Stimulated activated CD4-positive, alpha-beta T cell treated with anti-CD3 and anti-CD28 coated beads, Interleukin-12 subunit alpha, Interleukin-12 subunit beta, amount 100 ng/mL, for 4 hours (primary cell): Measurements from ENCODE around the gene MRTFB.

Source experiments
- DNase-seq: peaks from one replicate; pipeline ENCODE4 v3.0.0-alpha.2; 2020

Gene MRTFB

GRCh38 chr16:14296663-14297062, 225.5 kb downstream of the MRTFB start:
- no peak for DNase-seq

DNA sequence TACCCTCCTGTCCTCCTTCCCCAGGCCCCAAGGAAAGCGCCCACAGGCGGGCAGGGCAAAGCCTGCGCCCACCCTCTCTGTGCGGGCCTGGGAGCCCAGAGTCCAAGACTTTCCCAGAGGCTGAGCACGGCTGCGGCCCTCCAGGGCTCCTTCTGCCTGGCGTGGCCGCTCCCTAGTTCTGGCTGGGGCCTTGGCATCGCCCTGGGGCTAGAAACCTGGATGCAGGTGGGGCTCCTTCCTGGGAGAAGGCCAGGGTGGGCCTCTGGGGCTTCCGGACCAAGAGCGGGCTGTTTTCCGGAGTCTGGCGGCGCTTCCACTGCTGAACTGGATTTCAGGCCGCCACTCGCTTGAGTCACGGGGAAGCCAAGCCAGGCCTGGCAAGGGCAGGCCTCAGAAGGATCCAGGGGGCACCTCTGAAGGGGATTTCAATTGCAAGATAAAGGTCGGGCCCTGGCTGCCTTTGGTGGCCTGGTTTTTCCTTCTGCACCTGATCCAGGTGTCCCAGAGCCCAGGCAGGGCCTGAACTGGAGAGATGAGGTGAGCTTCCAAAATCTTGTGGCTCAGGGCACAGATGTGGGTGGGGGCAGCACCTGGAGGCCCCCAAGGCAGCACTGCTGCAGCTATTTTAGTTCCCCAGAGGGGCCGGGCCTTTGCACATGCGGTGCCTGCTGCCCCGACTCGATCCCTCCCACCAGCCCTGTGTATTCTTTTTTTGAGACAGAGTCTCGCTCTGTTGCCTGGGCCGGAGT, 227.4 kb downstream of the MRTFB start:
- no peak for DNase-seq

DNA sequence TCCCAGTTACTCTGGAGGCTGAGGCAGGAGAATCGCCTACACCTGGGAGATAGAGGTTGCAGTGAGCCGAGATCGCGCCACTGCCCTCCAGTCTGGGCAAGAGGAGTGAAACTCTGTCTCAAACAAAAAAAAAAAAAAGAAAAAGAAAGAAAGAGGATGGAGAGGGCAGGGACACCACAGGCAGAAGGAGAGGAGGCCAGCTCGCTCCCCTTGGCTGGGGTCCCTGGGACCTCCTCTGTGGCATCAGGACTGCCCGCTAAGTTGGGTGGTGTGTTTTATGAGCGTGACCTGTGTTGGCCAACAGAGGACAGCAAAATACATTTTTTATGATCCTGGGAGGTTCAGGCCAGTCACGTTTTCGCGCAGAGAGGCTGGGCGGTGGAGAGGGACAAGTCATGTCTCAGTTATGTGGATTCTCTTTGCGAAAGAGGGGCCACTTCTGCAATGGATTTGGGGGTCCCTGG, 229.6 kb downstream of the MRTFB start:
- DNase-seq: no peak

- DNase-seq: no peak
Measured at GRCh38 chr16:14301169-14302030, 230.3 kb downstream of the MRTFB start.

DNA sequence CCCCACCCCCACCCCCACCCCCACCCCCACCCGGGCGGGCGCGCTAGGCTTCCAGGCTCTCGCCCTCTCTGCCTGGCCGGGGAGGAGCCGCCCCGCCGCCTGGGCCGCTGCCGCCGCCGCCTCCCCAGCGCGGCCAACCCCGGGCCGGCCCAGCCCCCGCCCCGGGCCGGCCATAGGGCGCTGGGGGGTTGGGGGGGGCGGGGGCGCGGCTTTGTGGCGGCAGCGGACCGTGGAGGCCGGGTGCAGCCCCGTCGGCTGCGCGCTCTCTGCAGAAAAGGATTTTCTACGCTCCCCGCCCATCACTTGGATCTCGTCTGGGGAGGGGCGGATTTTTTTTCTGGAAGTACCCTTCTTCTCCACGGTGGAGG, 230.9 kb downstream of the MRTFB start:
- no peak for DNase-seq

GRCh38 chr16:14302399-14303181, 231.5 kb downstream of the MRTFB start:
- no peak for DNase-seq

DNA sequence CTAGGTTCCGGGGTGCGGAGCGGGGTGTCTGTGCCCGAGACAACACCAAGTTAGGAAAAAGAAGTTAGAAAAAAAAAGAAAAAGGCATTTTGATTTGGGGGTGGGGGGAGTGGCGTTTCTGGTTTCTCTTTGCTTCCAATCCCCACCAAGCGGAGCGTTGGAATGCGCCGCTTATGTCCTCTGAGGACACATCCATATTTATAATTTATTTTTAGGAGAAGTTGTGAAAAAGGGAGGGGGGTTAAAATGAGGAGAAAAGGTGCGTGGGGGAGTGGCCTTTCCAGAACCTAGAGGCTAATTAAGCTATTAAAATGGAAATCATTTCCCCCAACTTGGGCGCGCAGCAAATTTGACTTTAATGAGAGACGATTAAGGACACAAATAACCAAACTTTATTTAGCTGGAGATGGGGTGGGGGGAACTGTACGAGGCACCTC, 232.1 kb downstream of the MRTFB start:
- no peak for DNase-seq

GRCh38 chr16:14303639-14304394, 232.7 kb downstream of the MRTFB start:
- no peak for DNase-seq

DNA sequence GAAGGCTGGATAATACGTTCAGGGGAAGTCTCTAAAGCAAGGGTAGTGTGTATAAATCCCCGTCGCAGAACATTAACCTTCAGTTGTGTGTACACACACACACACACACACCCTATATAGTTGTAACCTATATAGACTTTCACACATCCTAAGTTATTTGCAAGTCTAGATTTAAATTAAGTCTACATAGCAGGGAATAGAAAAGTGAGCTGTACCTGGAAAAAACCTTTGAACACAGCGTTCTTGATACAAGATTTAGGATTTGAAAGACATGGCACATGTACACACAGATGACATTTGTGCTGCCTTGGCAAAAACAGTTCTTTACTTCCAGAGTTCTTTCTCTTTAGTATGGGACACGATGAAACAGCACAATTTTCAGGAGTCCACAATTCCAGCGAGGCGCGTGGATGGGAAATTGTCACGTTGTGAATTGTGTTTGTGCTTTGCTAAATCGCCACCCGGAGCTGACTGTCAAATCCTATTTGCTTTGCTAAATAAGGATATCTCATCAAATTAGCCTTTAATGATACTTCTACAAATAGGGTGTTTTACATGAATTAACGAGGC, 233.9 kb downstream of the MRTFB start:
- no peak for DNase-seq

DNA sequence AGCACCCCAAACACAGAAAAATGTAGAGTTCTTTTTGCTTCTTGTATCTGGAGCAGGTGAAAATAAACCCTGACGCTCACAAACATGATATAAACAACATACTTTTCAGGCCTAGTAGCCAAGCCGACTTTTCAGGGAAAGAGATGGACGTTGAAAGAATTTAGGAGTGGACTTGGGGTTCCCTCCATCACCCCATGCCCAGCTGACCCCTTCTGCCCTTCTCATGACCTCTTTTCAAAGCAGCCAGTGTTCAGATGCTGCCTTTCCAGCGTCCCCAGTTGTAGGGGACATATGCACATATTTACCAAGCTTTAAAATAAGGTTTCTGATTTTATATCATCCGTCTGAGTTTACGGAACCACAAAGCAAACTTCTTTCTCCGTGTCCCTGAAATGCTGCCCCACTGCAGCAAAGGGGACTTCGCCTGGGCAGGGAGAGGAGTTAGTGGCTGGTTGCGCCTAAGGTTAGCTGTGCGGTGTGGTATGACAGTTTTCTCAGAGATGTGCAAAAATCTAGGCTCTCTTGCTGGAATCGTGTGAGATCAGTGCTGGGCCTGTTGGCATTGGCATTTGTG, 235.5 kb downstream of the MRTFB start:
- no peak for DNase-seq

DNA sequence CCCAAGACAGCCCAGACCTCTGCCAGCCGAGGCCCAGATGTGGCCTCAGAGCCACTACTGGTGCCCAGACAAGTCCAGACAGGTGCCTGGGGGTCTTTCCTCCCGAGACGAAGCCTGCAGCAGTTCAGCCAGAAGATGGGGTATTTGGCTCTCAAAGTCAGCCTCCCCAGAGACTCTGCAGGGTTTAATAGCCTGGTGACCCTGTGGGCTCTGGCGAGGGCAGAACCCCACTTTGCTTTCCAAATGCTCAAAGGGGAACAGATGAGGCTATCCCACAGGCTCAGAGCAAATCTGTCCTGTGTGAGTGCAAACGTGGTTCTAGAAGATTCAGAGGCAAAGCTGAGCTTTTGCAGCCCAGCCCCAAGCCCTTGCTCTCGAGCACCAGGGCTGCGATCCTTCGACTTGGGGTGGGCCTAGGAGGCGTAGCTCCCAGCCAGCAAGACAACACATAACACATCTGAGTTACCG, 236.0 kb downstream of the MRTFB start:
- DNase-seq: no peak

- no peak for DNase-seq
Measured at GRCh38 chr16:14307527-14308367, 236.6 kb downstream of the MRTFB start.

GRCh38 chr16:14308368-14308723, 237.2 kb downstream of the MRTFB start:
- no peak for DNase-seq

DNA sequence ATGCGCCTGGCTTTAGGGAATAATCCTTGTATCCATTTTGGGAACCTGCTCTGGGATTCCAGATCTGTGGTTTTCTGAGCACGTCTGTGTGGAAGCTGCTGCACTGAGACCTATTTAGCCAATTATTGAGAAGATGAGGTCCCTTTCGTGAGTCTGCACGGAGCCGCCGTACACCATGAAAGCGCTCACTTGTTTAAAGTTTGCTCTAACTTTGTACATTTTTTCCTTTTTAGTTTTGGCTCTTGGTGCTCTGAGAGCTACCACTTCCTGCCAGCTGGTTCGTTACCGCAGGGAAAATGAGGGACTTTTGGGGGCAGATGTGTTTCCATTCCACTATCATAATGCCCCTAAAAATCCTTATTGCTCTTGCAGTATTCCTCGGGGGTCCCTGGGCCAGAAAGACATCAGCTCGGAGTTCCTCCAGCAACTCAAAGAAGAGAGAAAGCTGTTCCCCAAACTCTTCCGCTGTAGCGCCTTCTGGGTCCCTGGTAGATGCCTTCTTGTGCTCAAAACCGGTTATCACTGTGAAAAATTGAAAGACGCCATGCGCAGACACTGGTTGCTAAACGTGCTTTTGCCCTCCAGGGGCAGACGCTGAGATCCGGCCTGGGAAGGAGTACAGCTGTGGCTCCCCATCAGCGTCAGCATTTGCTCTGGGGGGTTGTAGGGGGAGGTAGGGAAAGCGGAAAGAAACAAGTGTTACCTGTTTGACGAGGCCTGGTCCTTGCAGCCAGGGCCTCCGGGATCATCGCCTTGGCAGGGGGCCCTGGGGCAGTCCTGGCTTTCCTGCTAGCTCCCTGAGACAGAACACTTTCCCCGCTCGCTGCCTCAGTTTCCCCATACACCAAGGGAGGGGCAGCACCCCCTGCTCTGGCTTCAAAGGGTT, 238.1 kb downstream of the MRTFB start:
- no peak for DNase-seq

- DNase-seq: no peak
Measured at GRCh38 chr16:14309906-14310305, 238.8 kb downstream of the MRTFB start.

DNA sequence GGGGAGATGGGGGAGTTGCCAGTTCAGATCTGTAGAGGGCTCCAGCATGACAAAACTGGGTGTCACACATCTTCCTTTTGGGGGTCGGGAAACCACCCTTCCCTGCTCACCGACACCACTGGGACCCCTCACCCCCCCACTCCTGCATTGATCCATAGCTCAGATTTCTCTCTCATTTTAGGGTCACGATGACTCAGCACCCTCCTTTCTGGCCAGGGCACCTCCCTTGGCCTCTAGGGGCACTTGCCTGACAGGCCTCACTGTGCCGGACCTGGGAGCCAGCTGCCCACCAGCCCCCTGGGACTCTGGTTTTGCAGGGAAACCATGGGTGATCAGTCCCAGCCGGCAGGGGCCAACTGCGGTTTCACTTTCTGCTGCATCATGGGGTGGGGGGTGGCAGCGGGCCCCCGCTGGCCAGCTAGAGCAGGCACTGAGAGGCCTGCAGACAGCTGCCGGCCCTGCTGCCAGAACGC, 239.4 kb downstream of the MRTFB start:
- no peak for DNase-seq

GRCh38 chr16:14314116-14314515, 243.0 kb downstream of the MRTFB start:
- no peak for DNase-seq

GRCh38 chr16:14315683-14316320, 244.7 kb downstream of the MRTFB start:
- DNase-seq: no peak
